T-helper 1 cell treated with Interleukin-12 subunit alpha and Interleukin-12 subunit beta and Interleukin-4 antibody, amounts not matched to agents 30 ng/mL and 1 ng/mL, for 36 hours (primary cell): ENCODE data around the gene FAT1. TPM values are rescaled to one million over a fixed set of nuclear protein-coding genes. Genes with fewer than 3 reads are reported as not detected.

ENCODE experiments used
- intact Hi-C: fragments of 100-400 bp; cut with micrococcal nuclease; formaldehyde crosslinking; loops from one replicate; pipeline ENCODE4 v1.15.1; 2024
- total RNA-seq: library from RNA; stranded (reverse); gene quantifications from 2 replicates; pipeline ENCODE4 v1.2.3, GENCODE V29; 2022

FAT1 gene
- total RNA-seq, 1 donor from 2014 or later = 0.29 TPM

GRCh38 chr4:186570193-186570996, 153.3 kb downstream of the FAT1 start:
- intact Hi-C loops = no loop called here

- intact Hi-C loops = no loop called here
Measured at GRCh38 chr4:186569533-186570192, 154.0 kb downstream of the FAT1 start.

- intact Hi-C loops = no loop called here
Measured at GRCh38 chr4:186566068-186566467, 157.6 kb downstream of the FAT1 start.

- intact Hi-C loops = no loop called here
Measured at GRCh38 chr4:186563761-186564160, 159.9 kb downstream of the FAT1 start.

- intact Hi-C loops = no loop called here
Measured at GRCh38 chr4:186561748-186562147, 161.9 kb downstream of the FAT1 start.

- intact Hi-C loops = no loop called here
Measured at GRCh38 chr4:186560647-186561046, 163.0 kb downstream of the FAT1 start.

- intact Hi-C loops = no loop called here
Measured at GRCh38 chr4:186557486-186557885, 166.2 kb downstream of the FAT1 start.

GRCh38 chr4:186557061-186557460, 166.6 kb downstream of the FAT1 start:
- intact Hi-C loops = no loop called here

- intact Hi-C loops = no loop called here
Measured at GRCh38 chr4:186554914-186555827, 168.5 kb downstream of the FAT1 start, which contains the start of gene MTNR1A. TSS of gene MTNR1A (minus strand) at chr4:186555567. CDS start at chr4:186555365, 202 bp downstream.

- intact Hi-C loops = no loop called here
Measured at GRCh38 chr4:186554539-186554913, 169.1 kb downstream of the FAT1 start.

- intact Hi-C loops = no loop called here
Measured at GRCh38 chr4:186553717-186554116, 169.9 kb downstream of the FAT1 start.

GRCh38 chr4:186551849-186552248, 171.8 kb downstream of the FAT1 start:
- intact Hi-C loops = no loop called here

- intact Hi-C loops = no loop called here
Measured at GRCh38 chr4:186545436-186545835, 178.2 kb downstream of the FAT1 start.

- intact Hi-C loops = no loop called here
Measured at GRCh38 chr4:186543206-186543605, 180.4 kb downstream of the FAT1 start.

GRCh38 chr4:186541801-186542200, 181.9 kb downstream of the FAT1 start:
- intact Hi-C loops = no loop called here

- intact Hi-C loops = no loop called here
Measured at GRCh38 chr4:186537843-186538521, 185.7 kb downstream of the FAT1 start.

Other genes starting within 250 kb of the FAT1 start
- gene MTNR1A, start 168.3 kb downstream of the FAT1 start, total RNA-seq = not detected in 2 replicates